Stimulated activated naive CD8-positive, alpha-beta T cell treated with anti-CD3 and anti-CD28 coated beads, Interleukin-15, amount 100 ng/mL, for 72 hours (primary cell): ENCODE measurements around the gene PANX3.
A peak's percentile ranks its signal among the peaks of the same experiment; 100 is the strongest.
"Not testable (repeated sequence)": the region's sequence is repeated elsewhere in the genome, so short reads cannot be mapped to it uniquely, and the experiment has no call there.

Source experiments
- ATAC-seq: fragments of 150-1000 bp; cut with Tn5 transposase; 2 replicates; pipeline ENCODE4 v1.10.0; 2021; ENCODE audit warnings: mild to moderate bottlenecking, moderate library complexity
- DNase-seq, 2 donors: peaks; one replicate each; pipeline ENCODE4 v3.0.0; 2021 to 2022
- H3K27ac Mint-ChIP-seq, 2 donors: one replicate each; pipeline ENCODE4 v1.8.0; 2022; ENCODE audit warnings: mild to moderate bottlenecking in 2 of 2, mixed read lengths in 2 of 2, moderate library complexity in 2 of 2
- H3K27me3 Mint-ChIP-seq: one replicate; pipeline ENCODE4 v1.8.0; 2022; ENCODE audit warnings: mixed read lengths
- H3K4me1 Mint-ChIP-seq: one replicate; pipeline ENCODE4 v1.8.0; 2022; ENCODE audit warnings: mild to moderate bottlenecking, mixed read lengths
- H3K4me3 Mint-ChIP-seq, 2 donors: one replicate each; pipeline ENCODE4 v1.8.0; 2022; ENCODE audit warnings: mild to moderate bottlenecking in 2 of 2, mixed read lengths in 2 of 2, moderate library complexity in 1 of 2
- H3K9me3 Mint-ChIP-seq, 2 donors: one replicate each; pipeline ENCODE4 v1.8.0; 2022; ENCODE audit warnings: mixed read lengths in 2 of 2

The PANX3 gene

DNA sequence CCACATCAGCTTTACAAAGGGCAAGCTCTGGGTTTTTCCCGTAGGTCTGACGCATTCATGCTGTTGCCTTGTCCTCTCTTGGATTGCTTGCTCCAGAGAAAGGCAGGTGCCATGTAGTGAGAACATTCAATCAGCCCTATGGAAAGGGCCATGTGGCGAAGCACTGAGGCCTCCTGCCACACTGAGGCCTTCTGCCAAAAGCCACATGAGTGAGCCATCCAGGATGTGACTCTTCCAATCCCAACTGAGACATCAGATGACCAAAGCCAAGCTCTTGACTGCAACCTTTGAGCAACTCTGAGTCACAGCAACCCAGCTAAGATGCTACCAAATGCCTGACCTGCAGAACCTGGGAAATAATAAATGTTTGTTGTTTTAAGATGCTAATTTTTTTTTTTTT lies 9.0 kb upstream of the PANX3 start:
- Mint-ChIP-seq H3K4me1 (no peaks in the 10 kb centered on the region), H3K27me3 (peaks cover 24% of the 10 kb centered on the region), H3K9me3 (no peaks in the 10 kb centered on the region), H3K27ac (no peak overlapping the region), H3K4me3 (no peak overlapping the region)
- ATAC-seq (no peak), DNase-seq (no peak)

DNA sequence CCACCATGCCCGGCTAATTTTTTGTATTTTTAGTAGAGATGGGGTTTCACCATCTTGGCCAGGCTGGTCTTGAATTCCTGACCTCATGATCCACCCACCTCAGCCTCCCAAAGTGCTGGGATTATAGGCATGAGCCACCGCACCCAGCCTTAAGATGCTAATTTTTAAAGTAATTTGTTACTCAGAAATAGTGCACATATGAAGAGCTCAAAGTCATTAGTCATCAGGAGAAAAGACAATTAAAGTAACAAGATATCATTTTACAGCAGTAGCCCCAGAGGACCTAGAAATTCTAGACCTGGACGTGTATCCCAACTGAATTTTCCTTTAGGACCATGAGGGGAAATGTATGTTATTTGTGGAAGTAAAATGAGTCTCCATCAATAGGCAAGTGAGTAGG lies 8.5 kb upstream of the PANX3 start:
- H3K4me1 Mint-ChIP-seq, ATAC-seq, H3K27ac Mint-ChIP-seq, H3K9me3 Mint-ChIP-seq, DNase-seq, H3K4me3 Mint-ChIP-seq: not testable (repeated sequence)
- peaks cover 19% of the 10 kb centered on the region for H3K27me3 Mint-ChIP-seq

DNA sequence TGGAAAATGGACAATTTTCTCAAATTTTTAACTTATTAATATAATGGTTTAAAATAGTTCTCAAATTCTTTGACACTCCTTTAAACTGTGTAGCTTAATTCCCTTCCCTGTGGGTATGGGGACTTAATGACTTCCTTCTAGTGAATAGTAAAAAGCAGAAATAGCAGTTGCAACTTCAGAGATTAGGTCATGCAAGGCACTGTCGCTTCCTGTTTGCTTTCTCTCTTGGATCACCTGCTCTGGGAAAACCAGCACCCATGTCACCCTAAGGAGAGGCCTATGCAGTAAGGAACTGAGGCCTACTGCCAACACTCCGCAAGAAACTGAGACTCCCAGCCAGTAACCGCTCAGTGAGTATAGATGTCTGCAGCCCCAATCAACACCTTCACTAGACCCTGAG lies 5.5 kb upstream of the PANX3 start:
- ATAC-seq (no peak), DNase-seq (no peak)

DNA sequence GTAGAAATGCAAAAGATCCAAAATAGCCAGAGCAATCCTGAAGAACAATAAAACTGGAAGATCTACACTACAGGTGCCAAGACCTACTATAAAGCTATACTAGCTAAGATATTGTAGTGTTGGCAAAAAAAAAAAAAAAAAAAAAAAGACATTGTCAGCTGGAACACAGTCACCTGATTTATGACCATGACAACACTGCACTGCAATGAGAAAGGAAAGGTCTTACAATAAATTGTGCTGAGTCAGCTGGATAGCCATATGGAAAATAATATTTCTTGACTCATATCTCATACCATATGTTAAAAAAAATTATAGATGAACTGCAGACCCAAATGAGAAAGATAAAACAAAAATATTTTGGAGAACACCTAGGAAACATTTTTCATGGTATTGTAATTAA lies 3.1 kb upstream of the PANX3 start:
- Mint-ChIP-seq H3K9me3 (no peaks in the 10 kb centered on the region), H3K27ac (no peak overlapping the region), H3K4me3 (no peak overlapping the region), H3K27me3 (no peaks in the 10 kb centered on the region), H3K4me1 (peaks cover 19% of the 10 kb centered on the region)
- ATAC-seq (no peak), DNase-seq (no peak)

More for the DNA sequence above, 5.5 kb upstream of the PANX3 start:
- Mint-ChIP-seq H3K4me1 (no peaks in the 10 kb centered on the region), H3K4me3 (no peak overlapping the region), H3K9me3 (no peaks in the 10 kb centered on the region), H3K27ac (no peak overlapping the region), H3K27me3 (peaks cover 3% of the 10 kb centered on the region)

DNA sequence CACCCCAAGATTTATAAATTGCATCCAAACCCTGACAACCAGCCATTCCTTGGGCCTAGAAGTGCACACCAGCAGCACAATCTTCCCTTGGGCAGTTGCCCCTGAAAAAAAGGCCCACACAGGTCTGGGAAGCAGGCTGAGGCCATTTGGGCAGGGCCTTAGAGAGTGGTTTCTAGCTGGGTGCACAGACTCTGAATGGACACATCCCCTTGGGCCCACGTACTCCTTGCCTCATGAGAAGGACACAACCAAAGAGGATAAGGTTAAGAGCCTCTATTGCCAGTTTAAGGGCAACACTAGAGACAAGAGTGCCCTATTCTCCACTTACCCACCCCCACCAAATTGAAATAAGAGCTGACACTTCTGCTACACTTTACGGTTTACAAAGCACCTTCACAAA lies 933 bp upstream of the PANX3 start:
- DNase-seq, result no peak
- Mint-ChIP-seq H3K4me1 (peaks cover 19% of the 10 kb centered on the region), H3K27me3 (no peaks in the 10 kb centered on the region), H3K9me3 (no peaks in the 10 kb centered on the region), H3K27ac (peak overlapping the region; percentile 58 to 88), H3K4me3 (no peak overlapping the region)
- ATAC-seq, result no peak

DNA sequence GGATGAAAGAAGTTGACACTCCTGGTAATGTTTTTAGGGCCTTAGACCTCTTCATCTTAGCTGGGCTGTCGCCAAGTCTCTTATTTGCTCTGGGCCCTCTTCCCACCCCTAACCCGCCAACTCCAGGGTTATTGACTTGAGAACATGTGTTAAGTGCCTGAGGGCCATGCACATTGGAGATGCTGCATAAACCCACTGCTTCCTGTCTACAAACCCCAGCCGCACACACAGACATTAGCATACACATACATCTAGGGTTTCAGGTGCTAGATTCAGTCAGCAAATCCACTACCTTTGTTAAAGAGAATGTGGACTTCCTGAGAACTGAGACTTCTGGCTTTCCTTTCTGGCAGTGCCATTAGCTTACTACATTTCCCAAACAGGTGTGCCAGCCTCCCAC lies 817 bp downstream of the PANX3 start:
- peak; percentile 93 for ATAC-seq
- H3K9me3 Mint-ChIP-seq, result no peaks in the 10 kb centered on the region
- H3K4me3 Mint-ChIP-seq, result no peak overlapping the region
- H3K4me1 Mint-ChIP-seq, result peaks cover 19% of the 10 kb centered on the region
- no peak overlapping the region for H3K27ac Mint-ChIP-seq
- peak; percentile 10 to 23 for DNase-seq
- H3K27me3 Mint-ChIP-seq, result no peaks in the 10 kb centered on the region

DNA sequence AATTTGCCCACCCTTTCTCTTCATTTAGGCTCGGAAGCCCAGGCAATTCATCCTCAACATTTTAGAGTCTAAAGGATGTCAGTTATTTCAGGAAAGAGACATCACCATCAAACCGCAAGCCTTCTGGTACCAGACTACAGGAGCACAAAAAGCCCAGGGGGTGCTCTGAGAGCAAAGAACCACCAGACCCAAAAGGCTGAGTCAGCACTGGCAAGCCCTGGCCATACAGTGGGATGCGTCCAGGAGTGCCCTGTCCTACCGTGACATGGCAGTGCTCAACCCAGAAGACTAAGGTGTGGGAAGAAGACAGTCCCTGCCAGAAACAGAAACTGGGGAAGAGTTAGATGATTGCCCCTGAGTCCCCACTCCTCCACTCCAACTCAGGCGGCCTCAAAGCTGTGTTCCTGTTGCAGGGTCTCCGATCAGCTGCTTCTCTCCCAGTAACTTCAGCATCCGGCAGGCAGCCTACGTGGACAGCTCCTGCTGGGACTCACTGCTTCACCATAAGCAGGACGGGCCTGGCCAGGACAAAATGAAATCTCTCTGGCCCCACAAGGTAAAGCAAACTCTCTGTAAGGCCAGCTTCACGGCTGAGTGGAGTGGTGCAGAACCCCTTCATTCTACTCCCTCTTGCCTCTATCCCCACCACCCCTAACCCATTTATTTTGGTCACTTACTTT lies 1.5 kb downstream of the PANX3 start:
- Mint-ChIP-seq H3K4me1 (peaks cover 19% of the 10 kb centered on the region), H3K4me3 (no peak overlapping the region), H3K9me3 (no peaks in the 10 kb centered on the region), H3K27me3 (no peaks in the 10 kb centered on the region), H3K27ac (no peak overlapping the region)
- DNase-seq (no peak), ATAC-seq (no peak)

DNA sequence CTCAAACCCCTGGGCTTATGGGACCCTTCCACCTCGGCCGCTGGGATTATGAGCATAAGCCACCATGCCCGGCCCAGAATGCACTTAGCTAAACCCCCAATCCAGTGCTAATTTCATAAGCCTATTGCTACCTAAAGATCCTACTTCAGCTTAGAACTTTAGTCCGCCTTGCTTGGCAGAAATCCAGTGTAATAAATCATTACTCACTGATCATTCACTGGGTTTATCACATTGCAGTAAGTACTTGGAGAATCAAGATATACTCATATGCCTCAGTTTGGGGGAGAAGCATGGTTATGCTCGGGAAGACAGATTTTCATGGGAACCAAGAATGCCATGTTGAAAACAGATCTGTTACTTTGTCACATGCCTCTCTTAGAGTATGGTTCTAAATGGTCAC lies 7.6 kb downstream of the PANX3 start:
- no peak overlapping the region for H3K27ac Mint-ChIP-seq
- no peak for DNase-seq
- no peak overlapping the region for H3K4me3 Mint-ChIP-seq
- no peaks in the 10 kb centered on the region for H3K27me3 Mint-ChIP-seq
- peaks cover 4% of the 10 kb centered on the region for H3K4me1 Mint-ChIP-seq
- no peaks in the 10 kb centered on the region for H3K9me3 Mint-ChIP-seq
- no peak for ATAC-seq

DNA sequence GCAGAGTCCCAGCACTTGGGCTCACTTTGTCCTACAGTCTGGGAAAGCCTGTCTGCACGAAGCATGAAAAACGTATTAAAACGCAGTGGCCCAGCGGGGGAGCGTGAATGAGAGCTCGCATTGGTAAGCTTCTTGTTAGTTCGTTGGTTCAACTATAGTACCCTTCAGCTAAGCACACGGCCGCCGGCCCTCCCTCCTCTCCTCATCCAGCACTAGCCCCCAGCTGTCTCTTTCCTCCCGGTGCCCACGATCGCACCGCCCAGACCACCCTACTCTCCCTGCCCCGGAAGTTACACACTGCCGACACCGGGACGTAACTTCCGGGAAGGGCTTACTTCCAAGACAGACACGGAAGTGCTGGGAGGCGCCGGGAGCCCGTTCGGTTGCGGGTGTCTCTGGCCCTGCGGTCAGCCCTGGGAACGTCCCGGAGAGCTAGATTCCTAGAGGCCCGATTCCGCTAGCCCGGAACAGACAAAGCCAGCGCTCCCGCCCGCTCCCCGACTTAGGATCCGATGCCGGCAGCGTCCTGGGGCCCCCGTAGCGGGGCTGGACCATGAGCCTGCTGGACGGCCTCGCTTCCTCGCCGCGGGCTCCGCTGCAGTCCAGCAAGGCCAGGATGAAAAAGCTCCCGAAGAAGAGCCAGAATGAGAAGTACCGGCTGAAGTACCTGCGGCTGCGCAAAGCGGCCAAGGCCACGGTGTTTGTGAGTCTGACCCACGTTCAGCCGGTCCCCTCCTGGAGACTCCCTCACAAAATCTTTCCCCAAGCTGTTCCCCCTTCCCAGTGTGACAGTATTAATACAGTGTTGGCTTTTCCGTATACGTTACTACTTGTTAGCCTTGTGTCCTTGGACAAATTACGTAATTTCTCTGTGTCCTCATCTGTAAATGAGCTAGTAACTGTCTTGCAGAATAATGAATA lies 11.6 kb downstream of the PANX3 start, which contains the start of gene TBRG1:
Gene TBRG1 (plus strand): TSS at position 334 of the 921 bp plus-strand sequence. CDS start 220 bp downstream, at position 554.
- Mint-ChIP-seq H3K4me3 (peak within 1 kb of the TSS; percentile 96 to 97), H3K27ac (peak within 1 kb of the TSS; percentile 97 to 99), H3K4me1 (peaks cover 30% of the 10 kb centered on the region), H3K9me3 (no peaks in the 10 kb centered on the region), H3K27me3 (no peaks in the 10 kb centered on the region)
- DNase-seq, result peak; percentile 60 to 77
- ATAC-seq, result peak; percentile 98

DNA sequence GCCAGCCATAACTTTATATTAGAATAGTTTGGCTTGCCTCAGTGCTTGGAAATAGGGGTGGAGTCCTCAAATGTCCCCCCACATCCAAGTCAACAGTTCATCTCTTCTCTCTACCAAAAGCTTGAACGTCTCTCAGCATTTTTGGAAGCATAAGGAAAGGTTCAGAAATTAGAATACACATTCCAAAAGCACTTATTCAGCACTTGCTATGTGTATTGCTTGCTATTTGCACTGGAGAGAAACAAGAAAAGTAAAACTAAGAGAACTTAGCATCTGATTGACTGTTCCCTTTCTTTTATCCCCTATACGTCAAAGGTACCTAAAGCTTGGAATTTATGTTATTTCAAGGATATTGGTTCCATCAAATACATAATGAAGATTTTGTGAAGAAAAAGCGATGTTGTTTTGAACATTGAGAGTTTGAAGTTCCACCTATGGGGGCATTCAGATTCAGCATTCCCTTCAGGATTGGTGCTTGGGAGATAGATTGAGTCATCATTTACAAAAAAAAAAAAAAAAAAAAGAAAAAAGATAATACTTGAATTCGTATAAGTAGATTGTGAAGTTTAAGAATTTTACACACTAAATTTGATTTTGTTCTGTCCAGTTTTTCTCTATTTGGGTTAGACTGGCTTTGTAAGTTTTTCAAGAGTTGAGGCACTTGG lies 12.8 kb downstream of the PANX3 start:
- H3K27me3 Mint-ChIP-seq, result no peaks in the 10 kb centered on the region

DNA sequence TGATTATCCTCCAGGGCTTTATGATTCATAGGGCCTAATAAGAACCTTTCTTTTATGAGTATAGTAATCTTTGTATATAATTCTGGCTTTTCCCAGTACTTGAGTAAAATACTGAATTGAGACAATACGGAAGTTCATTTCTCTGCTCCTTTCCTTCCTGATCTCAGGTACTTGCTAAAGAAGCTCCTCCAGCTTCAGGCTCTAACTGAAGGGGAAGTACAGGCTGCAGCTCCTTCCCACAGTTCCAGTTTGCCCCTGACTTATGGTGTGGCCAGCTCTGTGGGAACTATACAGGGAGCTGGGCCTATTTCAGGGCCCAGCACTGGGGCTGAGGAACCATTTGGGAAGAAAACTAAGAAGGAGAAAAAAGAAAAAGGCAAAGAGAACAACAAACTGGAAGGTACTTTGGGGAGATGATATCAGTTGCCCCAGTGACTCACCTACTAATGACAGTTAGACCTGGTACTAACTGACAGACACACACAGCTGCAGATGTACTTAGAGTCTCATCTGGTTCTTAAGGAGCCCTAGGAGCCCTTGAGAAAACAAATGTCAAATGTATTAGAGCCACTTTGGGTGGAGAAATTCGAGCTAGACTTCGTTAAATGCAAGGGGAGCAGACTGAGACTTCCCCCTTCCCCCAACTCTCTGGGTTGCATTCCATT lies 14.4 kb downstream of the PANX3 start:
- no peak for ATAC-seq
- Mint-ChIP-seq H3K27me3 (no peaks in the 10 kb centered on the region), H3K4me3 (no peak overlapping the region), H3K9me3 (no peaks in the 10 kb centered on the region), H3K27ac (peak overlapping the region; percentile 66 to 94), H3K4me1 (peaks cover 30% of the 10 kb centered on the region)
- no peak for DNase-seq

More for the DNA sequence above, 12.8 kb downstream of the PANX3 start:
- DNase-seq (no peak), ATAC-seq (no peak)
- Mint-ChIP-seq H3K4me3 (peak overlapping the region; percentile 96 to 97), H3K9me3 (no peaks in the 10 kb centered on the region), H3K4me1 (peaks cover 30% of the 10 kb centered on the region), H3K27ac (peak overlapping the region; percentile 97 to 99)

DNA sequence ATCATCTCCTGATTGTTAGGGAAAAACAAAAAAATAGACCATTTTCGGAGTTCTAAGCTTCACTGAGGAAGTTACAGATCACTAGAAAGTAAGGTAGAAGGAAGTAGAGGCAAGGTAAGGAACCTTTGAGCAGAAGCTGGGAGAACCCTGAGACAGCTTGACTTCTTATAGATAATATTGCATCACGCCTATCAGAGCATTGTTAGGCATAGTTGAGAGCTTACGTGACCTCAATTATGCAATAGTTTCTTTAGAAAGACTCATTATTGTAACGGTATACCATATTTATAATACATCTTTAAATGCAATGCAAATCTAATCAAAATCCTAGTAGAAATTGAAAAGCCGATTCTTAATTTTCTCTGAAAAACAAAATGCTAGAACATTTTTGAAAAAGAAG lies 16.3 kb downstream of the PANX3 start:
- no peaks in the 10 kb centered on the region for H3K9me3 Mint-ChIP-seq
- peaks cover 30% of the 10 kb centered on the region for H3K4me1 Mint-ChIP-seq
- no peak overlapping the region for H3K4me3 Mint-ChIP-seq
- no peak for DNase-seq
- H3K27me3 Mint-ChIP-seq, result no peaks in the 10 kb centered on the region
- H3K27ac Mint-ChIP-seq, result no peak overlapping the region
- ATAC-seq, result no peak

DNA sequence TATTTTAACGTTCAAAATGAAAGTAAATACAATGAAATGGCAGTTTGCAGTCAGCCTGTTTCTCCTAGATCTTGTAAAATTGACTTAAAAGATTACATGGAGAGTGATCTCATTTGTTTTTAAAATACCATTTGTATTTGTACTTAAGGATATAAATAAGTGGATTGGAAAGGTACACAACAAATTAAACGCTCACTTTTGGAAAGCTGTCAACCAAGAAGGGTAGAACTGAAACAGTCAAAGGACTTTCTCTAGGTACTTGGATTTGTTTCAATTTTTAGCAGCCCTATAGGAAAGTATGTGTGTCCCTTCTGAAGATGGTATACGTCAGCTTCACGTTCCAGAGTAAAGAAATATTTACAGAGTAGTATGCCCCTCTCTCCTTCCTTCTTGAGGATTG lies 18.7 kb downstream of the PANX3 start:
- Mint-ChIP-seq H3K27ac (no peak overlapping the region), H3K4me1 (peaks cover 21% of the 10 kb centered on the region), H3K9me3 (no peaks in the 10 kb centered on the region), H3K4me3 (no peak overlapping the region), H3K27me3 (no peaks in the 10 kb centered on the region)
- DNase-seq (no peak), ATAC-seq (no peak)

DNA sequence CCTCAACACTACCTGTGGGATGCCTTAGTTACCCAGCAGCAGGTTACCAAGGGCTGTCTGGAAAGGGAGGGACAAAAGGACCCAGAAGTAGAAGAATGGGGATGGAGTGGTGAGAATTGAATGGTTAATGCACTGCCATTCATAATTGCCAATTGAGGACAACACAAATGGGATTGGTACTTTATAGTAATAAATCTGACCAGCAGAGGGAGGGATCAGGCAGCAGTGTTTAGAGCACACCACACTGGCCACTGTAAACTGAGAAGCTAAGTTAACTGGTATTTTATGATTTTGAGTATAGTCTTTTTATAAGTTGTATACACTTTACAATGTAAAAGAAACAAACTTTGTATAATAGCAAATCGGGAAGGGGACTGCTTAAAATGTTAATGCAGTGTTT lies 22.1 kb downstream of the PANX3 start:
- Mint-ChIP-seq H3K9me3 (no peaks in the 10 kb centered on the region), H3K4me1 (no peaks in the 10 kb centered on the region), H3K4me3 (no peak overlapping the region), H3K27ac (peak overlapping the region in 1 of 2 donors; percentile 83), H3K27me3 (no peaks in the 10 kb centered on the region)
- DNase-seq, result no peak
- ATAC-seq, result no peak

DNA sequence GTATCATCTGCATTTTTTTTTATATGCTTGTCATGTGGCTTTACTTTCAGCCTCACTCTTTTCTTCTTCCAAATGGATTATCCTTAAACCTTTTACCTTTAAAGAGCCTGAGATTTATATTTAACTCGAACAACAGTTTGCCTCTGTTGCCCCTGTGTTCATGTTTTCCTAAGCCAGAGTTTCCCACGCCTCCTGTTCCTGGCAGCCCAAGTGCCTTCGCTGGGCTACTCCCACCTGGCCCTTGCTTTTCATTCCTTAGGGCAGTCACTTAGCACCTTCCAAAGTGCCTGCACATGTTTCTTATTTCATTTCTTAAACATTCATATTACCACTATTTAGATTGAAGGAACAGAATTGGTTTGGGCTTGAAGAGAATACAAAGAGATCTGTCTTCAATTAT lies 24.7 kb downstream of the PANX3 start:
- H3K27ac Mint-ChIP-seq, result no peak overlapping the region
- no peak for ATAC-seq
- no peaks in the 10 kb centered on the region for H3K9me3 Mint-ChIP-seq

More for the DNA sequence above, 24.7 kb downstream of the PANX3 start:
- H3K27me3 Mint-ChIP-seq, result no peaks in the 10 kb centered on the region
- H3K4me3 Mint-ChIP-seq, result no peak overlapping the region
- no peaks in the 10 kb centered on the region for H3K4me1 Mint-ChIP-seq
- DNase-seq, result no peak
